ENCODE results near the gene SCLY. TPM values are rescaled to one million over a fixed set of nuclear protein-coding genes. Genes with fewer than 3 reads are reported as not detected.

The SCLY gene
- total and polyA plus RNA-seq, 2 of the 13 experiments (the other 11 are each of a cell fraction or from before 2014, with no cell fraction given): 27.9 to 38.6 TPM

DNA sequence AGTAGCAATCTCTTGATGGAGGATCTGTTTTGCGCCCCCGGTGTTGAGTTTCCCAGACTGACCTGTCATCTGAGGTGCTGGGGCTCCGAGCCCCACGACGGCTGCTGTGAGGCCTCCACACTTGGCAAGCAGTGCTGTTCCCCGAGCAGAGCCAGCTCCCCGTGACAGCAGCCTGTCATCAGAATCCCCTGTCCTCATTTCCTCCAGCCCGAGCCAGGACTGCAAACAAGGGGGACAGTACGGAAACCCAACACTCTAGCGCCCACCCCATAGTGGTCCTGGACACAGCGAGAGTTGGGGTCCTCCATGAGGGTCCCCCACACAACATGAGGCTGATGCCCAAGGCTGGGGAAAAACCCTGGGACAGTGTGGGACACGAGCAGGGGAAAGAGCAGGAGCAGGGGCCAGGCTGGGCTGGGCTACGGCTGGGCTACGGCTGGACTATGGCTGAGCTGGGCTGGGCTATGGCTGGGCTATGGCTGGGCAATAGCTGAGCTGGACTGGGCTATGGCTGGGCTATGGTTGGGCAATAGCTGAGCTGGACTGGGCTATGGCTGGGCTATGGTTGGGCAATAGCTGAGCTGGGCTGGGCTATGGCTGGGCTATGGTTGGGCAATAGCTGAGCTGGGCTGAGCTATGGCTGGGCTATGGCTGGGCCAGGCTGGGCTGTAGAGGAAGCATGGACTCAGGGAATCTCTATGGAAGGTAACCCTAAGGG lies 76.2 kb downstream of the SCLY start (continued):
- TF ChIP-seq HMGA1 (CRISPR knock-in tag; conservative IDR thresholded peaks at IDR 0.05) (no peak), AGO2 (optimal IDR thresholded peaks at IDR 0.05; ENCODE audit: low read depth, low read length) (no peak), XRCC5 (optimal IDR thresholded peaks at IDR 0.05; ENCODE audit: low read length) (peak; percentile 62), RAD51 (IDR thresholded peaks at IDR 0.05; ENCODE audit: borderline replicate concordance) (no peak), NR2F6 (IDR thresholded peaks at IDR 0.05) (no peak), NR2F6 (CRISPR knock-in tag; IDR thresholded peaks at IDR 0.05) (no peak), HNRNPH1 (optimal IDR thresholded peaks at IDR 0.05; ENCODE audit: low read depth, low read length) (no peak), ZNF451 (CRISPR knock-in tag; IDR thresholded peaks at IDR 0.05) (no peak), GATAD2A (CRISPR knock-in tag; IDR thresholded peaks at IDR 0.05) (no peak), RFXAP (CRISPR knock-in tag; IDR thresholded peaks at IDR 0.05; ENCODE audit: borderline replicate concordance) (no peak), NFATC3 (CRISPR knock-in tag; IDR thresholded peaks at IDR 0.05) (no peak), CHD4 (IDR thresholded peaks at IDR 0.05; ENCODE audit: borderline replicate concordance, low read length) (no peak), MATR3 (CRISPR knock-in tag; IDR thresholded peaks at IDR 0.05) (no peak), CENPX (CRISPR knock-in tag; IDR thresholded peaks at IDR 0.05) (no peak)
- TF ChIP-seq, protein P1, sequence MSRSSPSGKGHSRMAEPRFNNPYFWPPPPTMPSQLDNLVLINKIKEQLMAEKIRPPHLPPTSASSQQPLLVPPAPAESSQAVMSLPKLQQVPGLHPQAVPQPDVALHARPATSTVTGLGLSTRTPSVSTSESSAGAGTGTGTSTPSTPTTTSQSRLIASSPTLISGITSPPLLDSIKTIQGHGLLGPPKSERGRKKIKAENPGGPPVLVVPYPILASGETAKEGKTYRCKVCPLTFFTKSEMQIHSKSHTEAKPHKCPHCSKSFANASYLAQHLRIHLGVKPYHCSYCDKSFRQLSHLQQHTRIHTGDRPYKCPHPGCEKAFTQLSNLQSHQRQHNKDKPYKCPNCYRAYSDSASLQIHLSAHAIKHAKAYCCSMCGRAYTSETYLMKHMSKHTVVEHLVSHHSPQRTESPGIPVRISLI (CRISPR knock-in tag; IDR thresholded peaks at IDR 0.05; ENCODE audit: borderline replicate concordance): no peak
- TF ChIP-seq, protein P2, sequence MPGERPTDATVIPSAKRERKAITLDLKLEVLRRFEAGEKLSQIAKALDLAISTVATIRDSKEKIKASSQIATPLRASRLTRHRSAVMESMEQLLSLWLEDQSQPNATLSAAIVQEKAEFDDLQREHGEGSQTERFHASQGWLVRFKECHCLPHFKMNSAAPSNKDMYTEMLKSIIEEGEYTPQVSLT (CRISPR knock-in tag; IDR thresholded peaks at IDR 0.05; ENCODE audit: borderline replicate concordance, low read depth): no peak
- TF ChIP-seq, protein P3, sequence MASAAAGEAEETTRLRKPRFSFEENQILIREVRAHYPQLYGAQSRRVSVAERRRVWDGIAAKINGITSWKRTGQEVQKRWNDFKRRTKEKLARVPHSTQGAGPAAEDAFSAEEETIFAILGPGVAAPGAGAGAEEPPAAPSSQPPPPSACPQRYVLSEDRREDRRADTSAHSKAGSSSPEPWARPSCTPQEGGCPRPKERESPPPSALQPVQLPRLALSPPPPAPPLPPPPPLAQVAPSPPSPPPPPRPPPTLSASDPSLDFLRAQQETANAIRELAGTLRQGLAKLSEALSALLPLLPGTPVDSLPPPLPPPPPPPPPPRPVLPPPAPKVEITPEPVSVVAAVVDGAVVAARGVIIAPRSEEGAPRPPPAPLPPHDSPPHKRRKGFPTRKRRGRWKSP (CRISPR knock-in tag; IDR thresholded peaks at IDR 0.05): no peak
- TF ChIP-seq, protein P4, sequence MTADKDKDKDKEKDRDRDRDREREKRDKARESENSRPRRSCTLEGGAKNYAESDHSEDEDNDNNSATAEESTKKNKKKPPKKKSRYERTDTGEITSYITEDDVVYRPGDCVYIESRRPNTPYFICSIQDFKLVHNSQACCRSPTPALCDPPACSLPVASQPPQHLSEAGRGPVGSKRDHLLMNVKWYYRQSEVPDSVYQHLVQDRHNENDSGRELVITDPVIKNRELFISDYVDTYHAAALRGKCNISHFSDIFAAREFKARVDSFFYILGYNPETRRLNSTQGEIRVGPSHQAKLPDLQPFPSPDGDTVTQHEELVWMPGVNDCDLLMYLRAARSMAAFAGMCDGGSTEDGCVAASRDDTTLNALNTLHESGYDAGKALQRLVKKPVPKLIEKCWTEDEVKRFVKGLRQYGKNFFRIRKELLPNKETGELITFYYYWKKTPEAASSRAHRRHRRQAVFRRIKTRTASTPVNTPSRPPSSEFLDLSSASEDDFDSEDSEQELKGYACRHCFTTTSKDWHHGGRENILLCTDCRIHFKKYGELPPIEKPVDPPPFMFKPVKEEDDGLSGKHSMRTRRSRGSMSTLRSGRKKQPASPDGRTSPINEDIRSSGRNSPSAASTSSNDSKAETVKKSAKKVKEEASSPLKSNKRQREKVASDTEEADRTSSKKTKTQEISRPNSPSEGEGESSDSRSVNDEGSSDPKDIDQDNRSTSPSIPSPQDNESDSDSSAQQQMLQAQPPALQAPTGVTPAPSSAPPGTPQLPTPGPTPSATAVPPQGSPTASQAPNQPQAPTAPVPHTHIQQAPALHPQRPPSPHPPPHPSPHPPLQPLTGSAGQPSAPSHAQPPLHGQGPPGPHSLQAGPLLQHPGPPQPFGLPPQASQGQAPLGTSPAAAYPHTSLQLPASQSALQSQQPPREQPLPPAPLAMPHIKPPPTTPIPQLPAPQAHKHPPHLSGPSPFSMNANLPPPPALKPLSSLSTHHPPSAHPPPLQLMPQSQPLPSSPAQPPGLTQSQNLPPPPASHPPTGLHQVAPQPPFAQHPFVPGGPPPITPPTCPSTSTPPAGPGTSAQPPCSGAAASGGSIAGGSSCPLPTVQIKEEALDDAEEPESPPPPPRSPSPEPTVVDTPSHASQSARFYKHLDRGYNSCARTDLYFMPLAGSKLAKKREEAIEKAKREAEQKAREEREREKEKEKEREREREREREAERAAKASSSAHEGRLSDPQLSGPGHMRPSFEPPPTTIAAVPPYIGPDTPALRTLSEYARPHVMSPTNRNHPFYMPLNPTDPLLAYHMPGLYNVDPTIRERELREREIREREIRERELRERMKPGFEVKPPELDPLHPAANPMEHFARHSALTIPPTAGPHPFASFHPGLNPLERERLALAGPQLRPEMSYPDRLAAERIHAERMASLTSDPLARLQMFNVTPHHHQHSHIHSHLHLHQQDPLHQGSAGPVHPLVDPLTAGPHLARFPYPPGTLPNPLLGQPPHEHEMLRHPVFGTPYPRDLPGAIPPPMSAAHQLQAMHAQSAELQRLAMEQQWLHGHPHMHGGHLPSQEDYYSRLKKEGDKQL (CRISPR knock-in tag; IDR thresholded peaks at IDR 0.05; ENCODE audit: low read depth): no peak
- TF ChIP-seq, protein P5, sequence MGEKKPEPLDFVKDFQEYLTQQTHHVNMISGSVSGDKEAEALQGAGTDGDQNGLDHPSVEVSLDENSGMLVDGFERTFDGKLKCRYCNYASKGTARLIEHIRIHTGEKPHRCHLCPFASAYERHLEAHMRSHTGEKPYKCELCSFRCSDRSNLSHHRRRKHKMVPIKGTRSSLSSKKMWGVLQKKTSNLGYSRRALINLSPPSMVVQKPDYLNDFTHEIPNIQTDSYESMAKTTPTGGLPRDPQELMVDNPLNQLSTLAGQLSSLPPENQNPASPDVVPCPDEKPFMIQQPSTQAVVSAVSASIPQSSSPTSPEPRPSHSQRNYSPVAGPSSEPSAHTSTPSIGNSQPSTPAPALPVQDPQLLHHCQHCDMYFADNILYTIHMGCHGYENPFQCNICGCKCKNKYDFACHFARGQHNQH (CRISPR knock-in tag; IDR thresholded peaks at IDR 0.05): no peak
- TF ChIP-seq, protein P6, sequence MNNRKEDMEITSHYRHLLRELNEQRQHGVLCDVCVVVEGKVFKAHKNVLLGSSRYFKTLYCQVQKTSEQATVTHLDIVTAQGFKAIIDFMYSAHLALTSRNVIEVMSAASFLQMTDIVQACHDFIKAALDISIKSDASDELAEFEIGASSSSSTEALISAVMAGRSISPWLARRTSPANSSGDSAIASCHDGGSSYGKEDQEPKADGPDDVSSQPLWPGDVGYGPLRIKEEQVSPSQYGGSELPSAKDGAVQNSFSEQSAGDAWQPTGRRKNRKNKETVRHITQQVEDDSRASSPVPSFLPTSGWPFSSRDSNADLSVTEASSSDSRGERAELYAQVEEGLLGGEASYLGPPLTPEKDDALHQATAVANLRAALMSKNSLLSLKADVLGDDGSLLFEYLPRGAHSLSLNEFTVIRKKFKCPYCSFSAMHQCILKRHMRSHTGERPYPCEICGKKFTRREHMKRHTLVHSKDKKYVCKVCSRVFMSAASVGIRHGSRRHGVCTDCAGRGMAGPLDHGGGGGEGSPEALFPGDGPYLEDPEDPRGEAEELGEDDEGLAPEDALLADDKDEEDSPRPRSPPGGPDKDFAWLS (CRISPR knock-in tag; IDR thresholded peaks at IDR 0.05; ENCODE audit: borderline replicate concordance): peak; percentile 73; the same call in 1 of the 2 replicates
